Thyroid gland (tissue), 4 donors: ENCODE measurements around the gene SH3BGRL2. TPM values are rescaled to one million over a fixed set of nuclear protein-coding genes. Genes with fewer than 3 reads are reported as not detected.
A peak's percentile ranks its signal among the peaks of the same experiment; 100 is the strongest.
"Not testable (repeated sequence)": the region's sequence is repeated elsewhere in the genome, so short reads cannot be mapped to it uniquely, and the experiment has no call there.

Experiments used
- DNase-seq, 2 donors: peaks; one replicate each; pipeline ENCODE4 v3.0.0-alpha.2; 2019
- H3K27ac ChIP-seq, 3 donors: fragments of 200-600 bp; sonication (generic); 1 replicate in 2 of 3; 2 replicates in 1 of 3; pipeline ENCODE4 v1.5.1; 2016 to 2019; ENCODE audit warnings: mild to moderate bottlenecking in 1 of 3, moderate library complexity in 1 of 3
- H3K27me3 ChIP-seq: fragments of 200-600 bp; sonication (generic); one replicate; pipeline ENCODE4 v1.5.1; 2019
- H3K36me3 ChIP-seq, 2 donors: fragments of 200-600 bp; sonication (generic); one replicate each; pipeline ENCODE4 v1.5.1; 2016 to 2019
- H3K4me1 ChIP-seq, 2 donors: fragments of 200-600 bp; sonication (generic); one replicate each; pipeline ENCODE4 v1.5.1; 2017 to 2019
- H3K4me3 ChIP-seq, 3 donors: fragments of 200-600 bp; sonication (generic); replicated peaks in 1 of 3; 1 replicate in 2 of 3; 2 replicates in 1 of 3; pipeline ENCODE4 v1.5.1; 2016; ENCODE audit warnings: mild to moderate bottlenecking in 1 of 3
- H3K9me3 ChIP-seq: fragments of 200-600 bp; sonication (generic); one replicate; pipeline ENCODE4 v1.5.1; 2017
- POLR2A ChIP-seq, 2 donors: fragments of 450-650 bp; IDR thresholded peaks; one replicate each; pipeline ENCODE4 v1.6.1; 2017; ENCODE audit warnings: antibody characterized with exemption in 2 of 2, mild to moderate bottlenecking in 2 of 2, moderate library complexity in 1 of 2
- WGBS, 2 donors: methylation state at CpG; one replicate each; pipeline ENCODE4 v1.1.5; 2017; 5-methylcytosine and 5-hydroxymethylcytosine counted together
- intact Hi-C: fragments of 100-400 bp; cut with DNase I; formaldehyde crosslinking; loops from one replicate; pipeline ENCODE4 v1.15.1; 2023
- total RNA-seq, 4 donors: library from RNA; depleted of rRNA; stranded (reverse); fragments of >200 nt; gene quantifications; one replicate each; pipeline ENCODE4 v1.2.3, GENCODE V29; 2016
- TF ChIP-seq, protein P1 (sequence below), 6 experiments: fragments of 200-600 bp in 3 of 6; fragments of 450-650 bp in 3 of 6; sonication (generic) in 3 of 6; IDR thresholded peaks; one replicate each; pipeline ENCODE4 v1.5.1; 2016 to 2019; ENCODE audit warnings: antibody characterized with exemption in 6 of 6, mild to moderate bottlenecking in 2 of 6, inconsistent platforms in 1 of 6, moderate library complexity in 1 of 6

SH3BGRL2 gene
- total RNA-seq, 4 donors from 2014 or later = 170 to 225 (median 183) TPM

GRCh38 chr6:79613912-79614311 lies 17.2 kb upstream of the SH3BGRL2 start:
- H3K9me3 ChIP-seq = no peaks in the 10 kb centered on the region
- 82 to 87% methylated on average over 6 of the region's 6 CpGs for WGBS, 2 donors
- no peak for TF ChIP-seq POLR2A (IDR thresholded peaks at IDR 0.05)
- TF ChIP-seq, protein P1, sequence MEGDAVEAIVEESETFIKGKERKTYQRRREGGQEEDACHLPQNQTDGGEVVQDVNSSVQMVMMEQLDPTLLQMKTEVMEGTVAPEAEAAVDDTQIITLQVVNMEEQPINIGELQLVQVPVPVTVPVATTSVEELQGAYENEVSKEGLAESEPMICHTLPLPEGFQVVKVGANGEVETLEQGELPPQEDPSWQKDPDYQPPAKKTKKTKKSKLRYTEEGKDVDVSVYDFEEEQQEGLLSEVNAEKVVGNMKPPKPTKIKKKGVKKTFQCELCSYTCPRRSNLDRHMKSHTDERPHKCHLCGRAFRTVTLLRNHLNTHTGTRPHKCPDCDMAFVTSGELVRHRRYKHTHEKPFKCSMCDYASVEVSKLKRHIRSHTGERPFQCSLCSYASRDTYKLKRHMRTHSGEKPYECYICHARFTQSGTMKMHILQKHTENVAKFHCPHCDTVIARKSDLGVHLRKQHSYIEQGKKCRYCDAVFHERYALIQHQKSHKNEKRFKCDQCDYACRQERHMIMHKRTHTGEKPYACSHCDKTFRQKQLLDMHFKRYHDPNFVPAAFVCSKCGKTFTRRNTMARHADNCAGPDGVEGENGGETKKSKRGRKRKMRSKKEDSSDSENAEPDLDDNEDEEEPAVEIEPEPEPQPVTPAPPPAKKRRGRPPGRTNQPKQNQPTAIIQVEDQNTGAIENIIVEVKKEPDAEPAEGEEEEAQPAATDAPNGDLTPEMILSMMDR (IDR thresholded peaks at IDR 0.05) = no peak

GRCh38 chr6:79614326-79615305 lies 16.5 kb upstream of the SH3BGRL2 start:
- intact Hi-C loops = no loop called here
- H3K4me1 ChIP-seq = peaks cover 27 to 34% of the 10 kb centered on the region in 2 donors

More at GRCh38 chr6:79613912-79614311, 17.2 kb upstream of the SH3BGRL2 start:
- peaks cover 22 to 28% of the 10 kb centered on the region in 2 donors for H3K4me1 ChIP-seq
- H3K27me3 ChIP-seq = no peaks in the 10 kb centered on the region
- peak overlapping the region in 2 of 3 donors; percentile 29 to 73 for H3K27ac ChIP-seq
- no peaks in the 10 kb centered on the region for H3K36me3 ChIP-seq
- H3K4me3 ChIP-seq = no peak overlapping the region
- DNase-seq = no peak
- intact Hi-C loops = no loop called here

GRCh38 chr6:79617518-79617941 lies 13.6 kb upstream of the SH3BGRL2 start:
- Histone ChIP-seq H3K4me1 (peaks cover 31 to 41% of the 10 kb centered on the region in 2 donors), H3K36me3 (no peaks in the 10 kb centered on the region), H3K4me3 (no peak overlapping the region), H3K27me3 (no peaks in the 10 kb centered on the region), H3K9me3 (no peaks in the 10 kb centered on the region), H3K27ac (peak overlapping the region; percentile 16 to 60 (median 57))
- TF ChIP-seq, protein P1 (IDR thresholded peaks at IDR 0.05) = no peak
- no peak for TF ChIP-seq POLR2A (IDR thresholded peaks at IDR 0.05)
- intact Hi-C loops = no loop called here
- DNase-seq = no peak
- 33 to 46% methylated on average over 1 of the region's 1 CpG for WGBS, 2 donors

More at GRCh38 chr6:79614326-79615305, 16.5 kb upstream of the SH3BGRL2 start:
- DNase-seq = no peak
- H3K27me3 ChIP-seq = no peaks in the 10 kb centered on the region
- WGBS, 2 donors = 86 to 90% methylated on average over 7 of the region's 7 CpGs
- no peak overlapping the region for H3K4me3 ChIP-seq
- no peaks in the 10 kb centered on the region for H3K9me3 ChIP-seq
- no peak for TF ChIP-seq POLR2A (IDR thresholded peaks at IDR 0.05)
- TF ChIP-seq, protein P1 (IDR thresholded peaks at IDR 0.05) = no peak
- H3K36me3 ChIP-seq = no peaks in the 10 kb centered on the region
- H3K27ac ChIP-seq = peak overlapping the region in 1 of 3 donors; percentile 48

DNA sequence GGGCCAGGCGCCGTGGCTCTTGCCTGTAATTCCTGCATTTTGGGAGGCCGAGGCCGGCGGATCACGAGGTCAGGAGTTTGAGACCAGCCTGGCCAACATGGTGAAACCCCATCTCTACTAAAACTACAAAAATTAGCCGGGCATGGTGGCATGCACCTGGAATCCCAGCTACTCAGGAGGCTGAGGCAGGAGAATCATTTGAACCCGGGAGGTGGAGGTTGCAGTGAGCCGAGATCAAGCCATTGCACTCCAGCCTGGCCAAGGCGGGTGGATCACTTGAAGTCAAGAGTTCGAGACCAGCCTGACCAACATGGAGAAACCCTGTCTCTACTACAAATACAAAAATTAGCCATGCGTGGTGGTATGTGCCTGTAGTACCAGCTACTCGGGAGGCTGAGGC lies 12.7 kb upstream of the SH3BGRL2 start:
- DNase-seq, intact Hi-C loops, H3K27me3 ChIP-seq, H3K9me3 ChIP-seq, H3K36me3 ChIP-seq, H3K4me3 ChIP-seq: not testable (repeated sequence)
- peak overlapping the region in 2 of 3 donors; percentile 12 to 60 for H3K27ac ChIP-seq
- H3K4me1 ChIP-seq = peaks cover 23 to 34% of the 10 kb centered on the region in 2 donors
- whole genome bisulfite sequencing, 2 donors = 85 to 87% methylated on average over 13 of the region's 13 CpGs

DNA sequence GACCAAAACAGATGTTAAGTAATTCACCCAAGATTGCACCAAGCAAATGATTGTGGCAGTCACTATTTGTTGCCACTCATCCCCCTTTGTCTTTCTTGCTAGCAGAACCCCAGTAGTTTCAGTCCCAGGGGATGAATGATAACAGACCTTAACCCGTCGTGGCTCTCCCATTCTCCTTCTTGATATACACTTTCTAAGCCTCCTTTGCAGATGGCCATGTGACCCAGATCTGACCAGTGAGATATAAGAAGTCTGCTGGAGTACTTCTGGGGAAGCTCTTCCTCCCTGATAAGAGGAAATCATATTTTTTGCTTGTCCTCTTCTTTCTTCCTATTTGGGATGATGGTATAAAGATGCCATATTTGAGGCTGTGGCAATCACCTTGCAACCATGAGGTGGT lies 9.6 kb upstream of the SH3BGRL2 start:
- 89 to 98% methylated on average over 2 of the region's 2 CpGs for WGBS, 2 donors
- Histone ChIP-seq H3K27me3 (no peaks in the 10 kb centered on the region), H3K9me3 (no peaks in the 10 kb centered on the region), H3K4me3 (no peak overlapping the region), H3K27ac (no peak overlapping the region), H3K4me1 (peaks cover 18 to 31% of the 10 kb centered on the region in 2 donors), H3K36me3 (no peaks in the 10 kb centered on the region)
- intact Hi-C loops = no loop called here
- no peak for DNase-seq
- TF ChIP-seq, protein P1 (IDR thresholded peaks at IDR 0.05) = no peak
- no peak for TF ChIP-seq POLR2A (IDR thresholded peaks at IDR 0.05)
